Naive thymus-derived CD4-positive, alpha-beta T cell (primary cell): Measurements from ENCODE around the gene PIK3CA. TPM values are rescaled to one million over a fixed set of nuclear protein-coding genes. Genes with fewer than 3 reads are reported as not detected.

Experiments
- ATAC-seq: fragments of 150-1000 bp; cut with Tn5 transposase; 2 replicates; pipeline ENCODE4 v1.10.0; 2021; ENCODE audit warnings: mild to moderate bottlenecking, moderate library complexity
- CTCF ChIA-PET: fragments of 350-600 bp; sonication (Branson Sonifier 250); formaldehyde crosslinking; loops from one replicate; lab custom pipeline; 2021; ENCODE audit warnings: antibody characterized with exemption; lab: Charles Lee
- POLR2A ChIA-PET: fragments of 350-600 bp; sonication (Branson Sonifier 250); formaldehyde crosslinking; loops from one replicate; lab custom pipeline; 2021; ENCODE audit warnings: antibody characterized with exemption, inconsistent platforms; lab: Charles Lee
- DNase-seq, 9 donors: peaks; one replicate each; pipeline versions ENCODE4 v3.0.0 to v3.0.0-alpha.2; 2020 to 2022; ENCODE audit warnings: mixed read lengths in 1 of 9
- H3K27ac ChIP-seq: one replicate; pipeline ENCODE4 v1.7.0; 2013; ENCODE audit warnings: mild to moderate bottlenecking, low read depth, low read length, moderate library complexity
- H3K27me3 ChIP-seq, 2 donors: one replicate each; pipeline ENCODE4 v1.7.0; 2013; ENCODE audit warnings: low read length in 2 of 2, mild to moderate bottlenecking in 2 of 2, moderate library complexity in 2 of 2; ENCODE audit not compliant: control insufficient read depth in 2 of 2, insufficient read depth in 2 of 2
- H3K36me3 ChIP-seq, 3 experiments: 1 replicate in 2 of 3; 2 replicates in 1 of 3; pipeline ENCODE4 v1.7.0; 2013; ENCODE audit warnings: low read length in 3 of 3, mild to moderate bottlenecking in 3 of 3, moderate library complexity in 1 of 3; ENCODE audit not compliant: insufficient read depth in 3 of 3, control insufficient read depth in 2 of 3
- H3K4me1 ChIP-seq, 2 donors: one replicate each; pipeline ENCODE4 v1.7.0; 2013; ENCODE audit warnings: low read length in 2 of 2, mild to moderate bottlenecking in 2 of 2, moderate library complexity in 1 of 2; ENCODE audit not compliant: control insufficient read depth in 2 of 2, insufficient read depth in 2 of 2
- H3K4me3 ChIP-seq: 2 replicates; pipeline ENCODE4 v1.7.0; 2013; ENCODE audit warnings: mild to moderate bottlenecking, low read length
- H3K9me3 ChIP-seq, 3 experiments: 1 replicate in 2 of 3; 2 replicates in 1 of 3; pipeline ENCODE4 v1.7.0; 2013; ENCODE audit warnings: low read length in 3 of 3; ENCODE audit not compliant: control insufficient read depth in 2 of 3
- H3K27ac Mint-ChIP-seq, 9 donors: one replicate each; pipeline ENCODE4 v1.8.0; 2020 to 2022; ENCODE audit warnings: mixed read lengths in 9 of 9, mild to moderate bottlenecking in 8 of 9, moderate library complexity in 5 of 9, inconsistent platforms in 2 of 9
- H3K27me3 Mint-ChIP-seq, 5 donors: one replicate each; pipeline ENCODE4 v1.8.0; 2021 to 2022; ENCODE audit warnings: mixed read lengths in 5 of 5, mild to moderate bottlenecking in 1 of 5
- H3K36me3 Mint-ChIP-seq, 5 donors: one replicate each; pipeline ENCODE4 v1.8.0; 2020 to 2022; ENCODE audit warnings: mixed read lengths in 5 of 5, mild to moderate bottlenecking in 3 of 5, inconsistent platforms in 1 of 5
- H3K4me1 Mint-ChIP-seq, 7 donors: one replicate each; pipeline ENCODE4 v1.8.0; 2020 to 2022; ENCODE audit warnings: mixed read lengths in 7 of 7, mild to moderate bottlenecking in 3 of 7, inconsistent platforms in 1 of 7
- H3K4me3 Mint-ChIP-seq, 10 donors: one replicate each; pipeline ENCODE4 v1.8.0; 2020 to 2022; ENCODE audit warnings: mild to moderate bottlenecking in 10 of 10, mixed read lengths in 10 of 10, moderate library complexity in 6 of 10, inconsistent platforms in 2 of 10
- H3K9me3 Mint-ChIP-seq, 11 donors: one replicate each; pipeline ENCODE4 v1.8.0; 2020 to 2022; ENCODE audit warnings: mixed read lengths in 11 of 11, mild to moderate bottlenecking in 4 of 11, inconsistent platforms in 1 of 11, moderate library complexity in 1 of 11
- intact Hi-C, 2 donors: fragments of 100-400 bp; cut with micrococcal nuclease; formaldehyde crosslinking; loops; one replicate each; pipeline ENCODE4 v1.15.1; 2023
- polyA plus RNA-seq, 2 donors: library from polyadenylated mRNA; unstranded; fragments of 300-500 nt; fragmentation: Illumina TruSeq; gene quantifications; one replicate each; pipeline ENCODE4 v1.2.3, GENCODE V29; 2021
- total RNA-seq, 6 experiments: library from RNA in 5 of 6; stranded (reverse) in 5 of 6; gene quantifications; 1 replicate in 5 of 6; 2 replicates in 1 of 6; pipeline ENCODE4 v1.2.3 and lab custom pipeline; 2021 to 2026

Gene PIK3CA
- total RNA-seq (10 to 100 TPM; 27.4 to 58.1 (median 43.7) TPM), polyA plus RNA-seq (10 to 100 TPM; 16.7 to 34.3 TPM), total RNA-seq (lab: John Stamatoyannopoulos, UW) (114 reads per million, percentile 86 among the genes with 10 or more reads in this experiment)

DNA sequence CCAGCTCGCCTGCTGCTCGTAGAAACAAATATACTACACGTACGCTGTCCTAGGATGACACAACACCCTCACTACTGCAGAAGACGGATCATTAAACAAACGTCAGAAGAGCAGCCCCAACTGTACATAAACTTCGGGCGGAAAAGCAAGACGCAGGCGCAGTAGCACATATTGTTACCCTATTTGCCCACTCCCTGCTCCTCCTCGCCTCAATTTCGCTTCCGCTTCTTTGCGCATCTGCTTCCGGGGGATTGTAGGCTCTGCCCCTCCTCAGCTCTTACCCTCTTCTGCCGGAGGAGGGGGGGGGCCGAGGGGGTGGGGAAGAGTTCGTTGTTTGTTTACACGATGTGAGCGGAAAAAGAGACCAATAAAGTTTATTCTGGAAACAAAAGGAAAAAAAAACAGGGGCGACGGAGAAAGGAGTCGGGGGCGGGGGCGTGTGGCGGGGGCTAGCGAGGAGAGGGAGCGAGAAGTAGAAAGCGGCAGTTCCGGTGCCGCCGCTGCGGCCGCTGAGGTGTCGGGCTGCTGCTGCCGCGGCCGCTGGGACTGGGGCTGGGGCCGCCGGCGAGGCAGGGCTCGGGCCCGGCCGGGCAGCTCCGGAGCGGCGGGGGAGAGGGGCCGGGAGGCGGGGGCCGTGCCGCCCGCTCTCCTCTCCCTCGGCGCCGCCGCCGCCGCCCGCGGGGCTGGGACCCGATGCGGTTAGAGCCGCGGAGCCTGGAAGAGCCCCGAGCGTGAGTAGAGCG, at the start of gene PIK3CA:
Gene PIK3CA, plus strand, starts transcription at position 485 of the 743 bp plus-strand sequence. CDS start 50,469 bp downstream, outside the sequence.
- Mint-ChIP-seq H3K4me3 (peak within 1 kb of the TSS in 7 of 10 donors; percentile 95 to 100 (median 97)), H3K36me3 (peaks cover 0 to 3% (median 0%) of the 10 kb centered on the region in 5 donors), H3K27me3 (peaks cover 0 to 21% (median 0%) of the 10 kb centered on the region in 5 donors), H3K9me3 (no peaks in the 10 kb centered on the region), H3K27ac (peak within 1 kb of the TSS in 8 of 9 donors; percentile 94 to 99 (median 96)), H3K4me1 (peaks cover 27 to 47% (median 41%) of the 10 kb centered on the region in 7 donors)
- H3K27me3 ChIP-seq = no peaks in the 10 kb centered on the region
- ATAC-seq (peak; percentile 88), DNase-seq (peak; percentile 71 to 99 (median 95))
- no peaks in the 10 kb centered on the region for H3K9me3 ChIP-seq
- ChIA-PET CTCF (interaction anchor here (0.7 to 4.2 kb wide), 9 partner anchors 36 to 173 kb away, joined by 3 to 22 read pairs (median 4); partner anchors contain the start of gene ZMAT3), POLR2A (interaction anchor here (0.6 to 3.9 kb wide), 25 partner anchors 11 to 1765 kb away, joined by 3 to 64 read pairs (median 8); partner anchors contain the start of genes ACTL6A, FXR1, MFN1 and MRPL47)
- intact Hi-C loops = loop anchor here (1.0 to 5.0 kb wide), 22 partner anchors 17 to 1951 kb away; partner anchors contain the start of genes ACTL6A (in 2 of the 2), FXR1 (in 2 of the 2), MFN1 (in 2 of the 2) and MRPL47 (in 2 of the 2)
- H3K4me1 ChIP-seq = peaks cover 15 to 17% of the 10 kb centered on the region in 2 donors
- peak within 1 kb of the TSS; percentile 93 for H3K27ac ChIP-seq
- peaks cover 0 to 6% (median 0%) of the 10 kb centered on the region in 3 experiments for H3K36me3 ChIP-seq
- H3K4me3 ChIP-seq = peak within 1 kb of the TSS; percentile 87

DNA sequence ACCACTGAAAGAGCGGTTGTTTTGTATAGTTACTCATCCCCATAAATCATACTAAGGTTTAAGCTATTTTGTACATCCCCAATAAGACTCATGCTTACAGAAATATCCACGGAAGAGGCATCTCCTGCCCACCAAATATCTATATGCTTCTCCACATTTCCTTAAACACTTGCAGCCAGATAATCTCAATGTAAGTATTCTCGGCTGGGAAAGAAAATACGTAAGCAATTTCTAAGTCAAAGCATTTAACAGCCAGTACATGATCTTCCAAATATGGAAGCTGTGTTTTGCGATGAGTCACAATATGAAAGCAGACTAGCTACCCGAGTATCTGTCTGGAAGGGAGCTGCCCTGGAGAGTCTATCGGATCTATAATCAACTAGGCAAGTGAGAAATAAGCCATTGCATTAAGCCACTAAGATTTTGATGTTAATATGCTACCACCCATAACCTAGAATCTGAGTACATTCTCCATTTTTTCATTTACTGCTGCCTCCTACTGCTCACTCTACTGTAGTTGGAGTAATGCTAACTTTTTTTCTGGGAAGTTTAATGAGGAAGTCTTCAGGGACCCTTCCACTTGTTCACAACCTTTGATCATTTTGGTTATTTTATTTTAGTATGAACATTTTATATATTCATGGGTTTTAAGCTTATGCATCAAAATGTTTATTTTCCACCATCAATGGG, 49.6 kb upstream of the PIK3CA start:
- ATAC-seq (no peak), DNase-seq (no peak)
- H3K9me3 ChIP-seq = no peaks in the 10 kb centered on the region
- POLR2A ChIA-PET = no interaction called here
- Mint-ChIP-seq H3K27me3 (peaks cover 0 to 20% (median 0%) of the 10 kb centered on the region in 5 donors), H3K36me3 (no peaks in the 10 kb centered on the region), H3K4me3 (no peak overlapping the region), H3K9me3 (no peaks in the 10 kb centered on the region), H3K4me1 (peaks cover 0 to 4% (median 0%) of the 10 kb centered on the region in 7 donors), H3K27ac (peak overlapping the region in 1 of 9 donors; percentile 2)
- no peak overlapping the region for H3K27ac ChIP-seq
- no peaks in the 10 kb centered on the region for H3K36me3 ChIP-seq
- no peaks in the 10 kb centered on the region for H3K27me3 ChIP-seq
- CTCF ChIA-PET = interaction anchor here (0.7 to 1.4 kb wide), 3 partner anchors 30 to 217 kb away, joined by 3 to 5 read pairs (median 3); no protein-coding TSS in a partner anchor
- H3K4me3 ChIP-seq = no peak overlapping the region
- intact Hi-C loops = loop anchor here in 1 of 2 donors (1.0 kb wide), 1 partner anchor 83 kb away; no protein-coding TSS in a partner anchor
- no peaks in the 10 kb centered on the region for H3K4me1 ChIP-seq

DNA sequence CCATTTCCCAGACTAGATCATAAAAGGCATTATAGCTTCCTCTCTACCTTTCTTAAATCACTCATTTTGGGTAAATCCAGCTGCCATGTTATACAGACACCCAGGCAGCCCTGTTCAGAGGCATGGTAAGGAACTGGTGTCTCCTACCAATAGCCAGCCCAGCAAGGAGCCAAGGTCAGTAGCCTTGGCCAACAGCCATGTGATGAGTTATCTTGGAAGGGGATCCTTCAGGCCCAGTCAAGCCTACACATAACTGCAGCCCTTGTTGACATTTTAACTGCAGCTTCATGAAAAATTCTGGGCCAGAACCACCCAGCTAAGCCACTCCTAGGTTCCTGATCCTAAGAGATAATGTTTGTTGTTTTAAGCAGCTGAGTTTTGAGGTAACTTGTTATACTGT, 47.5 kb upstream of the PIK3CA start:
- no peak for DNase-seq
- no peaks in the 10 kb centered on the region for H3K9me3 Mint-ChIP-seq
- intact Hi-C loops = no loop called here
- H3K4me1 ChIP-seq = no peaks in the 10 kb centered on the region
- H3K36me3 ChIP-seq = no peaks in the 10 kb centered on the region
- no peak overlapping the region for H3K27ac ChIP-seq
- ChIA-PET POLR2A (interaction anchor here (0.8 kb wide), 1 partner anchor 18 kb away, joined by 3 read pairs; no protein-coding TSS in a partner anchor), CTCF (interaction anchor here (0.7 to 1.2 kb wide), 2 partner anchors 73 to 171 kb away, joined by 3 to 4 read pairs; no protein-coding TSS in a partner anchor)
- no peak overlapping the region for H3K27ac Mint-ChIP-seq
- peaks cover 0 to 7% (median 4%) of the 10 kb centered on the region in 7 donors for H3K4me1 Mint-ChIP-seq
- H3K27me3 Mint-ChIP-seq = peaks cover 0 to 17% (median 0%) of the 10 kb centered on the region in 5 donors
- H3K36me3 Mint-ChIP-seq = no peaks in the 10 kb centered on the region
- ATAC-seq = no peak
- no peaks in the 10 kb centered on the region for H3K9me3 ChIP-seq
- no peak overlapping the region for H3K4me3 ChIP-seq
- H3K27me3 ChIP-seq = no peaks in the 10 kb centered on the region
- no peak overlapping the region for H3K4me3 Mint-ChIP-seq

DNA sequence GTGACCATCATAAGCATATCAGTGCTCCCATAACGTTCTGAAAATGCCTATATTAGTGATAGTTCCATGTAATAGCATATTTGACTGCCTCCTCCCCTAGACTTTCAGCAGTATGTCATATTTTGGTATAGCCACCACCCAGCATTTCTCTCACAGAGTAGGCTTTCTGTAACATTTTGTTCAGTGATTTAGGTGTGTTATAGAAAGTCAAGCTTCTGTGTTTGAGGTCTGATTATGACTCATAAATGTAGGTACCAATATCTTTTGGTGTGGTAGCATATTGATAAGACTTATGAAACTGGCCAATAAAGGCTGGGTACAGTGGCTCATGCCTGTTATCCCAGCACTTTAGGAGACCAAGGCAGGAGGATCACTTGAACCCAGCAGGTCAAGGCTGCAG, 42.3 kb upstream of the PIK3CA start:
- Histone ChIP-seq H3K9me3 (no peaks in the 10 kb centered on the region), H3K4me1 (no peaks in the 10 kb centered on the region), H3K27ac (no peak overlapping the region), H3K36me3 (no peaks in the 10 kb centered on the region), H3K4me3 (no peak overlapping the region), H3K27me3 (no peaks in the 10 kb centered on the region)
- Mint-ChIP-seq H3K4me1 (peaks cover 0 to 5% (median 3%) of the 10 kb centered on the region in 7 donors), H3K9me3 (peaks cover 0 to 10% (median 3%) of the 10 kb centered on the region in 11 donors), H3K27ac (peak overlapping the region in 1 of 9 donors; percentile 84), H3K36me3 (peaks cover 0 to 7% (median 0%) of the 10 kb centered on the region in 5 donors), H3K27me3 (peaks cover 0 to 12% (median 5%) of the 10 kb centered on the region in 5 donors), H3K4me3 (no peak overlapping the region)
- no peak for ATAC-seq
- DNase-seq = no peak
- CTCF ChIA-PET = interaction anchor here (0.5 to 4.6 kb wide), 5 partner anchors 22 to 215 kb away, joined by 3 to 32 read pairs (median 7); no protein-coding TSS in a partner anchor
- intact Hi-C loops = loop anchor here (1.0 to 2.0 kb wide), 6 partner anchors 41 to 457 kb away; partner anchors contain the start of genes ACTL6A (in 1 of the 2) and MFN1 (in 1 of the 2)
- POLR2A ChIA-PET = no interaction called here

DNA sequence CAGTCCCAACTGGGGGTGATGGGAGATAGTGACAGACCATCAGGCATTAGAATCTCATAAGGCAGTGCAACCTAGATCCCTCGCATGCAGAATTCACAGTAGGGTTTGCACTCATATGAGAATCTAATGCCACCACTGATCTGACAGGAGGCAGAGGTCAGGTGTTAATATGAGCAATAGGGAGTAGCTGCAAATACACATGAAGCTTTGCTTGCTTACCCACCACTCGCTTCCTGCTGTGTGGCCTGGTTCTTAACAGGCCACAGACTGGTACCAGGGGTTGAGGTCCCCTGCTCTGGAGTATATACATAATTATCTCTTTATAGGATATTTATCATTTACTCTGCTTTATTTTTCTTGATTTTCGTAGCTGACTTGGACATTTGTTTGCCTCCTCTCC, 40.5 kb upstream of the PIK3CA start:
- no peak for ATAC-seq
- Mint-ChIP-seq H3K9me3 (peaks cover 0 to 15% (median 3%) of the 10 kb centered on the region in 11 donors), H3K27ac (peak overlapping the region in 1 of 9 donors; percentile 36), H3K4me3 (no peak overlapping the region), H3K27me3 (peaks cover 3 to 20% (median 13%) of the 10 kb centered on the region in 5 donors), H3K36me3 (peaks cover 0 to 7% (median 0%) of the 10 kb centered on the region in 5 donors), H3K4me1 (peaks cover 0 to 5% (median 3%) of the 10 kb centered on the region in 7 donors)
- H3K36me3 ChIP-seq = no peaks in the 10 kb centered on the region
- no peaks in the 10 kb centered on the region for H3K27me3 ChIP-seq
- no peak for DNase-seq
- H3K4me3 ChIP-seq = no peak overlapping the region
- no peaks in the 10 kb centered on the region for H3K9me3 ChIP-seq
- ChIA-PET POLR2A (no interaction called here), CTCF (interaction anchor here (0.5 to 1.6 kb wide), 6 partner anchors 16 to 208 kb away, joined by 3 to 6 read pairs (median 4); no protein-coding TSS in a partner anchor)
- intact Hi-C loops = no loop called here
- no peaks in the 10 kb centered on the region for H3K4me1 ChIP-seq
- no peak overlapping the region for H3K27ac ChIP-seq
